ENCODE results near the gene HELQ. TPM values are rescaled to one million over a fixed set of nuclear protein-coding genes. Genes with fewer than 3 reads are reported as not detected.

HELQ gene
- total and polyA plus RNA-seq, 9 of the 15 experiments (the other 6 are each of a cell fraction or from before 2014, with no cell fraction given) = 3.5 to 15.2 (median 11.9) TPM

DNA sequence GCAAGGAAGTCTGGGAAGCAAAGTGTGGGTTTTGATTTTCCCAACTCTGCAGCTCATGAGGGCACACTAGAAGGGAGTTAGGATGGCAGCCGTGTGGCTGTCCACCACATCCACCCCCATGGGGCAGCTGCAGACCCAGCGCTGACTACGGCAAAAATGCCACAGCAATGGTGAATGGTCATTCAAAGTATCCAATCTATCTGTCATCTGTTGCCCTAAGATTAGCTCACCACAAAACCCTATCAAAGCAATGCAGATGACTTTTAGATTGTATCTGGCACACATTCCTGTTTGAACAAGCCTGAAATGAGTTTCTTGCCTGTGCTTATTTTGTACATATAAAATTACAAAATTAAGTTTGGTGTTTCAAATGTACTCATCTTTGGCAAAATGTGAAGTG lies 91.3 kb downstream of the HELQ start (continued):
- no peak for TF ChIP-seq ETS2 (tag; IDR thresholded peaks at IDR 0.05; ENCODE audit: borderline replicate concordance, poor library complexity, severe bottlenecking)
- TF ChIP-seq RAD21 (CRISPR knock-in tag; conservative IDR thresholded peaks at IDR 0.05 in 1 of 2, IDR thresholded peaks at IDR 0.05 in 1 of 2) = no peak
- peak; percentile 31; the same call in 1 of the 2 replicates for TF ChIP-seq NFE2 (IDR thresholded peaks at IDR 0.05; ENCODE audit: low read depth)
- TF ChIP-seq CCAR2 (IDR thresholded peaks at IDR 0.05; ENCODE audit: low read depth, low read length) = no peak
- TF ChIP-seq ZFPM2 (CRISPR knock-in tag; IDR thresholded peaks at IDR 0.05) = no peak
- TF ChIP-seq ZNF12 (CRISPR knock-in tag; IDR thresholded peaks at IDR 0.05) = no peak
- TF ChIP-seq, protein P1, sequence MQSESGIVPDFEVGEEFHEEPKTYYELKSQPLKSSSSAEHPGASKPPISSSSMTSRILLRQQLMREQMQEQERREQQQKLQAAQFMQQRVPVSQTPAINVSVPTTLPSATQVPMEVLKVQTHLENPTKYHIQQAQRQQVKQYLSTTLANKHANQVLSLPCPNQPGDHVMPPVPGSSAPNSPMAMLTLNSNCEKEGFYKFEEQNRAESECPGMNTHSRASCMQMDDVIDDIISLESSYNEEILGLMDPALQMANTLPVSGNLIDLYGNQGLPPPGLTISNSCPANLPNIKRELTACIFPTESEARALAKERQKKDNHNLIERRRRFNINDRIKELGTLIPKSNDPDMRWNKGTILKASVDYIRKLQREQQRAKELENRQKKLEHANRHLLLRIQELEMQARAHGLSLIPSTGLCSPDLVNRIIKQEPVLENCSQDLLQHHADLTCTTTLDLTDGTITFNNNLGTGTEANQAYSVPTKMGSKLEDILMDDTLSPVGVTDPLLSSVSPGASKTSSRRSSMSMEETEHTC (IDR thresholded peaks at IDR 0.05) = no peak
- no peak for TF ChIP-seq ZNF830 (CRISPR knock-in tag; IDR thresholded peaks at IDR 0.05)
- TF ChIP-seq DACH1 (IDR thresholded peaks at IDR 0.05; ENCODE audit: partially characterized antibody) = no peak
- no peak for TF ChIP-seq SAP30 (IDR thresholded peaks at IDR 0.05; ENCODE audit: borderline replicate concordance, insufficient read depth, low read depth, low read length, poor library complexity, severe bottlenecking)
- no peak for TF ChIP-seq CBFB (CRISPR knock-in tag; IDR thresholded peaks at IDR 0.05)
- TF ChIP-seq ZKSCAN3 (CRISPR knock-in tag; IDR thresholded peaks at IDR 0.05) = no peak
- peak in 1 of 2 experiments; percentile 85; a peak in 2 of 4 replicates for TF ChIP-seq RCOR1 (IDR thresholded peaks at IDR 0.05; ENCODE audit: borderline replicate concordance in 1 of 2, low read depth in 2 of 2, low read length in 2 of 2)
- no peak for TF ChIP-seq NR3C1 (CRISPR knock-in tag; IDR thresholded peaks at IDR 0.05)
- TF ChIP-seq ADNP (tag; IDR thresholded peaks at IDR 0.05) = peak; percentile 87
- TF ChIP-seq CBX3 (IDR thresholded peaks at IDR 0.05; ENCODE audit: borderline replicate concordance in 1 of 2, low read length in 2 of 2) = no peak
- peak; percentile 83; the same call in 1 of the 2 replicates for TF ChIP-seq HEY1 (CRISPR knock-in tag; IDR thresholded peaks at IDR 0.05; ENCODE audit: borderline replicate concordance)
- TF ChIP-seq GATAD2B (IDR thresholded peaks at IDR 0.05; ENCODE audit: borderline replicate concordance) = no peak
- 0 out of 4 replicates have a peak, but pooled peaks of 1 of the 2 experiments have one; percentile 31 for TF ChIP-seq MAZ (CRISPR knock-in tag; conservative IDR thresholded peaks at IDR 0.05 in 1 of 2, IDR thresholded peaks at IDR 0.05 in 1 of 2)
- TF ChIP-seq ZNF184 (CRISPR knock-in tag; IDR thresholded peaks at IDR 0.05) = no peak
- no peak; the same call in 1 of the 2 replicates for TF ChIP-seq LEF1 (IDR thresholded peaks at IDR 0.05)
- TF ChIP-seq, protein P2, sequence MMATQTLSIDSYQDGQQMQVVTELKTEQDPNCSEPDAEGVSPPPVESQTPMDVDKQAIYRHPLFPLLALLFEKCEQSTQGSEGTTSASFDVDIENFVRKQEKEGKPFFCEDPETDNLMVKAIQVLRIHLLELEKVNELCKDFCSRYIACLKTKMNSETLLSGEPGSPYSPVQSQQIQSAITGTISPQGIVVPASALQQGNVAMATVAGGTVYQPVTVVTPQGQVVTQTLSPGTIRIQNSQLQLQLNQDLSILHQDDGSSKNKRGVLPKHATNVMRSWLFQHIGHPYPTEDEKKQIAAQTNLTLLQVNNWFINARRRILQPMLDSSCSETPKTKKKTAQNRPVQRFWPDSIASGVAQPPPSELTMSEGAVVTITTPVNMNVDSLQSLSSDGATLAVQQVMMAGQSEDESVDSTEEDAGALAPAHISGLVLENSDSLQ (IDR thresholded peaks at IDR 0.05) = peak; percentile 28; the same call in 1 of the 2 replicates
- peak; percentile 66; the same call in 1 of the 2 replicates for TF ChIP-seq KHSRP (IDR thresholded peaks at IDR 0.05)
- TF ChIP-seq, protein P3, sequence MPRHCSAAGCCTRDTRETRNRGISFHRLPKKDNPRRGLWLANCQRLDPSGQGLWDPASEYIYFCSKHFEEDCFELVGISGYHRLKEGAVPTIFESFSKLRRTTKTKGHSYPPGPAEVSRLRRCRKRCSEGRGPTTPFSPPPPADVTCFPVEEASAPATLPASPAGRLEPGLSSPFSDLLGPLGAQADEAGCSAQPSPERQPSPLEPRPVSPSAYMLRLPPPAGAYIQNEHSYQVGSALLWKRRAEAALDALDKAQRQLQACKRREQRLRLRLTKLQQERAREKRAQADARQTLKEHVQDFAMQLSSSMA (CRISPR knock-in tag; IDR thresholded peaks at IDR 0.05) = no peak
- TF ChIP-seq ZNF384 (IDR thresholded peaks at IDR 0.05; ENCODE audit: low read depth, low read length) = no peak
- no peak; the same call in 1 of the 2 replicates for TF ChIP-seq TARDBP (IDR thresholded peaks at IDR 0.05)
- TF ChIP-seq FOXJ3 (CRISPR knock-in tag; IDR thresholded peaks at IDR 0.05) = no peak

Measured in K562 (cell line).